NOMO-1 treated with dmso at 0.1 percent for 144 hours (cell line): ENCODE results near the gene GPC5.
"Not testable (repeated sequence)": the region's sequence is repeated elsewhere in the genome, so short reads cannot be mapped to it uniquely, and the experiment has no call there.

Experiments used
- DNase-seq: peaks from one replicate; lab custom pipeline; 2025; ENCODE audit not compliant: unreplicated experiment; lab: John Stamatoyannopoulos, UW

Gene GPC5

DNA sequence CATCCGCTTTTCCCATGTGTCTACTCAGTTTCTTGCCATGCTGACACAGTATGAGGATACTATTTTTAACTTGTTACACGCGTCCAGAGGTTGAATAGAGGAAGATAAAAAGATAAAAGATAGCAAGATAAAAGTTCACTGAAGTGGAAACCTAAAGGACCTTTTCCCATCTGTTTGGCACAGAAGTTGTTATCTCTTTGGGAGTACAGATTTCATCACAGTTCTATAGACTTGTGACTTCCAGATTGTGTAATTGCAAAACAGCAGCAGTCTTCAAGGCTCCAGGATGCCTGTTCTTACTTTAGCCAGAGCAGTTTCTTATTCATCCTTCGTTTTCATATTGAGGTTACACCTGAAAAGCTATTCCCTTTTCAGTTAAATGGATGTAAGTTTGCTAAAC, 369.2 kb downstream of the GPC5 start:
- DNase-seq = no peak

DNA sequence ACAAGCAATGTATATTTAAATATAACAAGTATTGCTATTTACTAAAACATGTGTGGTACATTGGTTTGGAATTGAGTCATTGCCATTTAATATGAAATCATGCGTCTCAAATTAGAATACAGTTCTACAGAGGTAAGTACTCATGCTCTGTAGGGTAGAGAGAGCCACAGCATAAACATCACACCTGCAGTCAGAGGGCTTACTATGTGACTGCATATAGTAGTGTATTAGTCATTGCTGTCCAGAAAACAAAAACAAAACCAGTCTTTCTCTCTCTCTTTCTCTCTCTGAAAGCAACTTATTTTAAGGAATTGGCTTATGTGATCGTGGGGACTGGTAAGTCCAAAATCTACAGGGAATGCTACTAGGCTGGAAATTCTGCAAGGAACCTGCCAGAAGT, 370.3 kb downstream of the GPC5 start:
- no peak for DNase-seq

DNA sequence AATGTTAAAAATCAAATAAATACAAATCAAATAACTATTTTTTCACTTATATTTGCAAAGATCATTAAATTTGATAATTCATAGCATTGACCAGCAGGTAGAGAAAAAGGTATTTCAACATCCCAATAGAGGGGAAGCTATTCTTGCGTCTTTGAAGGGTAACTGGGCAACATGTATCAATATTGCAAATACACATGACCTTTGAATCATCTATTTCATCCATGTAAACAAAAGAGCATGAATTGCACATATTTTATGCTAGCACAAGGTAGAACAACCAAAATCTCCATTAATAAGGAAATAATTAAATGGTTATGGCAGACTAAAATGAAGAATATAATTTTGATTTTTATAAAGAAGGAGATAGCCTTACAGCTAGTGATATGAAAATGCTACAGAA, 372.8 kb downstream of the GPC5 start:
- DNase-seq = no peak

DNA sequence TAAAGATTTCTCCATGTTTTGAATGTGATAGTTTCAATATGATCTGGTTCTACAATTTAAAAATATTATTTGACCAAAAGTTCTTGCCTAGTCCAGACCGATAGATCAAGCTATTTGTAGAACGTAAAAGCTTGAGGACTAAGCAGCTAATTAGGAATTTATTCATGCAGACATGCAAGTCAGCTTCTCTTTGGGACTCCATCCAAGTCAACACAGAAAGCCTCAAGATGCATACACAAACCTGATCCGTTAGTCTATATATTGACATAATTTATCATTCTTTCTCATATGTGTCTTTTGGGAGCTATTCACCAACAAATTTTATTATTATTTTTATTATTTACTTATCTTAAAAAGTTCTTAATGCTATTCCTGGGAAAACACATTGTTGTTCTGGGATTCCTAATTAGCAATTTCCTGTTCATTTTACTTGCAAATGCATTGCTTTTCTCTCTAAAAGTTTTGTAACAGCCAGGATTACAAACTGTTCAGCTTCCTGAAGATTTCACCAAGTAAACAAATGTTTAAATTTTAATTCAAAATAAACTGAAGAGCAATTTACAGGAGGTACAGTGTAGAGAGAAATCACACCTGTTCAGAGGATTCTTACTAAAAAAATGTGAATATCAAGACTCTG, 375.3 kb downstream of the GPC5 start:
- no peak for DNase-seq

DNA sequence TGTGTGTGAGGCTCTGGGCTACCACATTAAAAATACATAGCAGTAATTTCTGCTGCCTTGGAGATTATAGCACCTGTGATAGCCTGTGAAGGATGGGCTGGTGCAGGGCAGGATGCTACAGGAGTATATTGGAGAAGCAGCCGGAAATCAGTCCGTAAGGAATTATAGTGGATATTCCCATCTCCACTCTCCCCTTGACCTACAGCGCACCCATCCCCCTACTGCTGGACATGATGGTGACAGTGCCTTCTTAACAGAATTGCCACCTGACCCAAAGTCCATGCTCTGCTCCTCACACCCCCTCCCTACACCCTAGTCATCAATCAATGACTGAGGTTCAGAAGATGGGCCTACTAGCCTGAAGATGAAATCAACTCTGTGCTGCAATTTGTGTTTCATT, 376.0 kb downstream of the GPC5 start:
- no peak for DNase-seq

DNA sequence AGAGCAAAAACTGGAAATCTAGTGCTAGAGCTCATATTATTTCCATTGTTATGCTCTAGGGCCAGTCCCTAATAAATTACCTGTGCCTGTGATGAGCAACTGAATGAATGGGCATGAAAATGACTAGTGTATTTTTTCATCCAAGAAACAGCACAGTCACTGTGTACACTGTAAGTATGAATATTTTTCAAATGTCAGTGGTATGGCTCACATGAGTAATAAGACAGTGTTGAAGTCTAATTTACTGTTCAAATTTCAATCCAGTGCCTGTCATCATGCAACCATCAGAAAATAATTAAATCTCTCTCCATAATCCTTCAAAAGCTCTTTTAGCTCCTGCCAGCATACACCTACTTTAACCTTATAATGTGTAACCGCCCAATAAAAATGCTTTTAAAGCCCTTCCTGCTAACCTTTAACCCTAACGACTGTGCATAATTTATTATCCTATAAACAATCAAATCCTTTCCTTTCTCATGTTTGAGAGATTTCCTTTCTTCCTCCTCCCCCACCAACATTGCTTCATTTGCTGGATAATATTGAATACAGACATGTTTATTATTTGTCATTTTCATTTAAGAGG, 378.3 kb downstream of the GPC5 start:
- DNase-seq = no peak

DNA sequence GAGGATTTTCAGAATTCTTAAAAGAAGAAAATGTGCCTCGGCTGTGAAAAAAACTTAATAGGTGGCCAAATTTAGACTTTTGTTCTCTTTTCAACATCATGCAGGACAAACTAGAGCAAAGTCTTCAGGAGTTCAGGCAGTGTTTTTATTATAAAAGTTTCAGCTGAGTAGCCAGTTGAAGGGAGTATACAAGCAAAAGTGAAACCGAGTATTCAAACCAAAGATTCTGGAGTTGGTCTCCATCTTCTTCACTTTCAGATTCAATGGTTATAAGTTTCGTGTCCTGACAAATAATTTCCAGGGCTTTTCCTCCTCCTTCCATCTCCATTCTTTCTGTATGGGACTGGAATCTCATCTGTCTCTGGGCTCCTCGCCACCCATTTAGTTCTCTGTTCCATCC, 379.7 kb downstream of the GPC5 start:
- no peak for DNase-seq

DNA sequence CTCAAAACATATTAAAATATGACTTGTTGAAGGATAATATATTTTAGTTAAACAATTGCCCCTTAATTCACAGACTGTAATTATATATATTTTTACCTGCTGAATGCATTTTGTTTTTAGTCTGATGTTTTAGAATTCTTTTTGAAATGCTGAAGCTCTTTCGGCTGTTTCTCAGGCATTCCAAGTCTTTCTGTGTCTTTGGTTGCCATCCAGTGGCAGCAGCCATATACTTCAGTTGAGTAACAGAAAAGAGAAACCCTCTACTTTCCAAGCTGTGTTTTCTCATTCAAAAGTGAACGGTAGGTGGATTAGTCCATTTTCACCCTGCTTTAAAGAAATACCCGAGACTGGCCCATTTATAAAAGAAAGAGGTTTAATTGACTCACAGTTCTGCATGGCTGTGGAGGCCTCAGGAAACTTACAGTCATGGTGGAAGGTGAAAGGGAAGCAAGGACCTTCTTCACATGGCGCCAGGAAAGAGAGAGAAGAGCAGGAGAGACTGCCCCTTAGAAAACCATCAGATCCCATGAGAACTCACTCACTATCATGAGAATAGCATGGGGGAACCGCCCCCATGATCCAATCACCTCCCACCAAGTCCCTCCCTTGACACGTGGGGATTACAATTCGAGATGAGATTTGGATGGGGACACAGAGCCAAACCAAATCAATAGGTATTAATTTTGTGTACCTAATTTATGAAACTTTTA, 383.7 kb downstream of the GPC5 start:
- DNase-seq = not testable (repeated sequence)

DNA sequence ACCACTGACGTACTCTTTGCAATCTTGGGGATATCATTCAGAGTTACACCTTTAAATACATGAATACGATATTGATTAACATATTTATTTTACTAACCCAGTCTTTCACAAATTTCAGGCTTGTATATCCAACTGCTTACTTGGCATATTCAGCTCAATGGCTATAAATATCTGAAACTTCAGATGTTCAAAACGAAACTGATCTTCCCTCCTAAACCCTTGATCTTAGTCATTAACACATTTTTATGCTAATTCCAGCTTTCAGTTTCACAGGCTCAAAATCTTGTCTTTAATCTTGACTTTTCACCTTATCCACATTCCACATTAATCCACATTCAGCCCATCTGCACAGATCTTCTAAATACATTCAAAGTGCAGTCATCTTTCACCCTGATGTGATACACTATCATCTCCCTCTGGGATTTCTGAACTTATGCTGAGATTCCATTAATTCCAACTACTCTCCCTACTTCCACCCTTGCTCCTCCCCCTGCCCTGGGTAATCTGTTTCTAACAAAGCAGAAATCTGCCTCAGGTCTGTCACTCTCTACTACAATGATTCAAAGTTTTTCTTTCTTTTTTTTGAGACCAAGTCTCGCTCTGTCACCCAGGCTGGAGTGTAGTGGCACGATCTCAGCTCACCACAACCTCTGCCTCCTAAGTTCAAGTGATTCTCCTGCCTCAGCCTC, 387.2 kb downstream of the GPC5 start:
- no peak for DNase-seq

DNA sequence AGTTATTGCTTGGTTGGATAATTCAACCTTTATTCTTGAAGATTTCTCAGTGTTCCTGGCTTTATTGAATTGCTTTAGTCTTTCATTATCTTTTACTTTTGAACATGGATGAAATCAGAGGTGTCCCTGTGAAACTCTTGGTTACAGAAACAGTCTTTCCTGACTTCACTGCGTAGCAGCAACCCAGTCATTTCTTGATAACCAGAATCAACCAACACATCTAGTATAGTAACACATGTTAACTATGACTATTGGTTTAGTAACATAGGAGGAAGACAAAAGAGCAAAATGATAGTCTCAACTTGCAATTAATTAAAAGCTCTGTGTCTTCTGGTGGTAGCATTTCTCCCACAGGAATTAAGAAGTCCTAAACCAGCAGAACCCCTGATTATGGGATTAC, 393.6 kb downstream of the GPC5 start:
- no peak for DNase-seq

DNA sequence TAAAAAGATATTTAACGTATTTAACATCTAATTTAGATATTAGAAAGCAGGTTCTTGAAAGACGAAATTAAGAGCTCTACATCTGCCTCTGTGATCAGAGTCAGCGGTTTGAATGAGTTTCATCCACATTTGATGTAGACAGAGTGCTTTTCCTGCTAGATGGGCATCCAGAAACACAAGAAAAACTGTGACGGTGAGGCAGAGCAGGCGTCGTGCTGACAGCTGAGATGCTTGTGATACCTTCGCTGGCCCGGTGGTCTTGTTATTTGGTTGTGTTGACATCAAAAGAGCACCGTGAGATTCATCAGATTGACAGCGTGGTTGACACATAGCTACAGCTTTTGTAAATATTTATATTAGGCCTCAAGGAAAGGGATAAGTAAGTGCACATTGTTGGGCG, 399.1 kb downstream of the GPC5 start:
- no peak for DNase-seq

DNA sequence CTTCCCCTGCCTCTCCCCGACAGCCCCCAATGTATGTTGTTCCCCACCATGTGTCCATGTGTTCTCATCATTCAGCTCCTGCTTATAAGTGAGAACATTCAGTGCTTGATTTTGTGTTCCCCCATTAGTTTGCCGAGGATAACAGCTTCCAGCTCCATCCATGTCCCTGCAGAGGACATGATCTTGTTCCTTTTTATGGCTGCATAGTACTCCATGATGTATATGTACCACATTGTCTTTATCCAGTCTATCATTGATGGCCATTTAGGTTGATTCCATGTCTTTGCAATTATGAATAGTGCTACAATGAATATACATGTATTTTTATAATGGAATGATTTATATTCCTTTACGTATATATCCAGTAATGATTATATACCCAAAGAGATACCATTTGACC, 399.9 kb downstream of the GPC5 start:
- DNase-seq = not testable (repeated sequence)

DNA sequence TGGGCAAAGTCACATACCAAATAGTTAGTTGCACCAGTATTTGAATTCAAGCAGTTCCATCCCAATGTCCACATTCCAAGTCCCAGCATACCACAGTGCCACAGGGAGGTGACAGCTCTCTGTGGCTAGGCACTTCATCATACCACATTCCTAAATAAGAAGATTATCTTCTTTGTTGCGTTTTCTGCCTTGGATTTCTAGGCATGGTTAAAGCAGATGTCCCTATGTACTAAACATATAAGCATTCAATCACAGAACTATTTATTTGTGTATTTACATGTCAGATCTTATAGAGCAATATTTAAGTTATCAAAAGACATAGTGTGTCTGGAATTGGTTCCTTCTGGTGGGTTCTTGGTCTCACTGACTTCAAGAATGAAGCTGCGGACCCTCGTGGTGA, 403.4 kb downstream of the GPC5 start:
- DNase-seq = not testable (repeated sequence)

DNA sequence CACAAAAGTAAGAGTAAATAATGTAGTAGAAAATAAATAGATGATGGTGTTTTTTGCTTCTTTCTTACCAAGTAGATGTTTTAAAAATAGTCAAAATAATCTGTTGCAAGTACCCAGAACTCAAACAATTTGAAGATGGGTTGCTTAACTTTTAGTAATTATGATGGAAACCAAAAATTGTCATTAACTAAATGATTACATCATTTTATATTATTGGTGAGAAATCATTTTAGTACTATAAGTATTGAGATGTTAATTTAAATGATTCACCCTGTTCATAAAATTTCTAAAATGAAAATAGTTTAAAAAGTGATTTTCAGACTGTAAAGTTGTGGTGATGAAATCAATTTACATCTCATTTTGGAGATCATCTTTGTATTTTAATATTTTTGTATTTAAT, 404.5 kb downstream of the GPC5 start:
- no peak for DNase-seq

DNA sequence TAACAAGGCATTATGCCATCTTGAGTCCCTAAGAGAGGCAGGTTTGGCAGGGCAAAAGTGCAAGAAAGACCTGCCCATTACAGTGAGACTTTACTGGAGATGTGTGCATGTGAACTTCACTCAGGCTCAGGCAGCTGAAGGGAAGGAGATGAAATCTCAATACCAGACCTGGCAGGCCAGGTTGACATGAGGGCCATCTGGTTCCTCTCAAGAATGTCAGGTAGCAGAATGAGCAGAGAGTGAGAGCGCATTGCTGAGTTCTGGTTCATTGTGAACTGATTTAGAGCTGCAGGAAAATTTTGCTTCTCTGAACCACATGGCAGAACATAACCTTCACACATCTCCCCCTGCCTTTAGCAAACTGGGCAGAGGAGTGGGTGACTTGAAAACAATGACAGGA, 406.3 kb downstream of the GPC5 start:
- DNase-seq = no peak

DNA sequence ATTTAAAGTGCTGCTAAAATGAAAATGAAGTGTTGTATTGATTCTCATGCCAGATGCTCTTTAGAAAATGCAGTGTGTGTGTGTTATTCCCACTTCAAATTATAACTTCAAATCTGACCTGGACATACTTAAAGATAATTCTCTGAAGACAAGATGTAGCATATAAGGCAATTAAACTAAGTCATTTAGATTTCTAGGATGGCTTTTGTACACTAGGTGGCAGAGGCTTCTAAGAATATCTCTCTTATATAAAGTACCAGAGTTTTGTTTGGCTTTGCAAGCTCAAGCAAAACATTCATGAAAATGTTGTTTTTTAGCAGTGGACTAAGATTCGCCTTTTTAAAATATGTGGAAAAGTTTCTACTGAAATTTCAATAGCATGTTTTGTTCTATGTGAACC, 407.2 kb downstream of the GPC5 start:
- DNase-seq = no peak

DNA sequence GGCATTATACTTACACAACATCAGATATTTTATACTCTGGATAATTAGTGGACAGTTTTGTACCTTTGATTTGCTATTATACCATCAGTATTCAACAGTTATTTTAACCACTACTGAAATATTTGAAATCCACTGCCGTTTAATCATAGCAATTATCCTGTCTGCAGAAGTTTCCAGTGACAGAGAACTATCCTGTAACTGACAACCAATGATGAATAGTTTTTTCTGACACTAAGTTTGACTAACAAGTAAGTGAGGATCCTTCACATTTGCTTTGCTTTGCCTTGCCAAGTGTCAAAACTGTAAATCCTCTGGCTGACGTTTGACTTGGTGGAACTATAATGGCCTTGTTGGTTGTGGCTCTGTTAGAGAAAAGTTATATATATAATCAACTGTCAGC, 410.7 kb downstream of the GPC5 start:
- DNase-seq = no peak

DNA sequence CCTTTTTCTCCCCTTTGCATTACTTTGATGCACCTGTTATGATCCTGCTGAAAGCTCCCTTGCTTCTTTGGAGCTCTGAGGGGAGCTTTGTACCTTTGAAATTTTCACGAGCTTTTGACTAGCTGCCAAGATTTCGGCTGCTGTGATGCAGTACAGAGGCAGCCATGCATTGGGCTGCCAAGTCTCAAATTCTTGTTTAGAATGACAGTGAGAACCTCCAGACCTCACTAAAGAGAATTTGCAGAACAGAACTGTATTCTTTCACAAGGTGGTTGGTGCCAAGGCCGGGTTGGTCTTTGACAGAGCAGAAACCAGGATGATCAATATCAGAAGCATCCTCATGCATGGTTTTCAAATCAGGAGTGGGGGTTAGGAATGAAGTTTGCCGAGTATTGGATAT, 414.8 kb downstream of the GPC5 start:
- no peak for DNase-seq

DNA sequence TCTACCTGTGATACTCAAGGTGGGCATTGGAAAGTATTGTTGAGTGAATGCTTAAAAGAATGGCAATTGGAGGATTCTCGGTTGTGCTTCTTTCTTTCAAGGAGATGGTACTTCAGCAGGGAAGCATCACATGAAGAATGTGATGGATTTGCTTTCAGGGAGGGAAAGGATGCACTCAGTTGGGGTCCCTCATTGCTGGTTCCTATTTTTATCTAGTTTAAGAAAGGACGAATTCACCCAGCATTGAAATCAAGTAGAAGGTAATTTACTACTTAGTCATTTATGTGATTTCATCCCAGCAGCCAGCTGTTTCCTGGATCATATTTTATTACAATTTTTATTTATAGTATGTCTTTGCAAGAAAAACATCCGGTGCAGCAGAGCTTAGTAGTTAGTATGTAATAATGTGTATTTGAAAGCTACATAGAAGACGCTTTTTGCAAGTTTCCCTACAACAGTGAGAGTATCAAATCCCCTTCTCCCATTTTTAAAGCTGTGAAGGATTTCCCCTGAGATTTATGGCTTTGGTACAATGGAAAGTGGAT, 417.9 kb downstream of the GPC5 start:
- no peak for DNase-seq

DNA sequence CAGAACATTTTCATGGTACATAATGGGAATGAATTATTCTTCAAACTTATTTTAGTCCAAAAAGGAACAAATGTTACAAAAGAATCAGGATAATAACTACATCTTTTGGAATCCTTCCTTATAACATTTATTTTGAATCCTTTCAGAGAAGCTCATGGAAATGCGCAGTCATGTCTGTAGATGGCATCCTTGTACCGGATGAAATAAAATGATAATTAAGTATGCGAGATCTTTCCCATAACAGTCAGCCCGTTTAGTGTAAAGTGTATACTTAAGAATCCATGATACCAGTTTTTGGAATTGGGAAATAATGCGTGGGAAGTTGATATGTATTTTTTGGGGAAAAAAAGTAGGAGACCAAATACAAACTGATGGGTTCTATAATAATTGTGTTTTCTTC, 418.8 kb downstream of the GPC5 start:
- DNase-seq = no peak

DNA sequence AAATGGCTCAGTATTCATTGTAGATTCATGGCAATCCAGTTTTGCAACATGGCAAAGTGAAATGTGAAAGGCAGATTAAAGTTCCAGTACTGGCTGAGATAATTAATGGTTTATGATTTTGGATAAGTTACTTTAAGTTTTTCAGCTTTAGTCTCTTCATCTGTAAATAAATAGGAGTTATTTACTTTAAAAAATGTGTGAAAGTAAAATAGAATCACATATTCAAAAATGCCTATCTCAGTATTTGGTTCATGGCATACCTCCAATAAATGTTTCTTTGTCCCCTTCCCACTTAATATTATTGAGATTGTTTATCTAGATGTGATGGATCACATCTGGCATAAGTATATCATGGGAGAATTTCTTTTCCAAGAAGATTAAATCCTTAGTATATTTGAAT, 426.0 kb downstream of the GPC5 start:
- no peak for DNase-seq

DNA sequence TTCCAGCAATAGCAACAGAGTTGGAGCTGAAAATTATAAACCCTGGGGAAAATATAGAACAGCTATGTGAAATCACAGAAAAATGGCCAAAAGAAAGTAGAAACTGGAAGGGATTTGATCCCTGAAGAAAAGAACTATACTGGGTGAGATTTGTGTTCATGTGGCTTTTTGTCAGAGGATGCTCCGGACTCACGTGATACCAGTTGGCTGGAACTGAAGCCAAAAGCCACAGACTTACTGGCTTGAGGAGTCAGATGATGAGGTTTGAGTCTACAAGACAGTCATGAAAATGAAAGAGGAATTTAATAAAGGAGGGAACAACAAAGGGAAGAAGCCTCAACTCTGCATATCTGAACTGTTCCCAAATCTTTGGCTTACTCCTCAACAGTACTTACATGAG, 427.1 kb downstream of the GPC5 start:
- DNase-seq = no peak
